HCT116 (cell line): ENCODE results near the gene ITM2C. TPM values are rescaled to one million over a fixed set of nuclear protein-coding genes. Genes with fewer than 3 reads are reported as not detected.

ENCODE experiments used
- ATAC-seq: fragments of 200-7000 bp; cut with Tn5 transposase; 2 replicates; pipeline ENCODE4 v1.9.1; 2020; ENCODE audit warnings: mild to moderate bottlenecking, moderate library complexity
- BruUV-seq: library from RNA; stranded (reverse); fragments of 400-500 nt; replicated peaks from 2 replicates; lab custom pipeline; 2021; lab: Mats Ljungman, UMichigan
- CTCF ChIA-PET: fragments of 300-600 bp; sonication (Branson Sonifier 250); formaldehyde crosslinking; loops from one replicate; lab custom pipeline; 2021; ENCODE audit warnings: antibody characterized with exemption; lab: Charles Lee
- POLR2A ChIA-PET: fragments of 300-600, 350-600 bp; sonication (Branson Sonifier 250); formaldehyde crosslinking; loops from one replicate; lab custom pipeline; 2021; ENCODE audit warnings: antibody characterized with exemption; lab: Charles Lee
- RAD21 ChIA-PET, 2 experiments: fragments of 300-600 bp; sonication (Branson Sonifier 250); formaldehyde crosslinking; loops; one replicate each; lab custom pipeline; 2023; ENCODE audit warnings: low total read pairs in 2 of 2; ENCODE audit not compliant: uncharacterized antibody in 2 of 2, unreplicated experiment in 2 of 2, low non-redundant PET in 1 of 2; lab: Charles Lee
- DNase-seq: peaks from one replicate; pipeline ENCODE4 v3.0.0-alpha.2; 2010; ENCODE audit warnings: low read depth, low spot score
- H2AFZ ChIP-seq: fragments of 200-600 bp; shearing (Covaris generic), sonication (generic); 2 replicates; pipeline ENCODE4 v1.6.1; 2017; ENCODE audit warnings: low read depth, mixed run types, mixed read lengths, antibody characterized with exemption, low read length; ENCODE audit not compliant: poor library complexity, severe bottlenecking
- H3K27ac ChIP-seq: 2 replicates; pipeline ENCODE4 v1.5.1; 2012; ENCODE audit warnings: low read depth, low read length
- H3K27me3 ChIP-seq: fragments of 200-600 bp; sonication (generic); 2 replicates; pipeline ENCODE4 v1.6.1; 2016; ENCODE audit warnings: mixed run types, low read length, mixed read lengths; ENCODE audit not compliant: insufficient read depth
- H3K36me3 ChIP-seq, 2 experiments: fragments of 200-500 bp in 1 of 2; fragments of 200-600 bp in 1 of 2; sonication (Bioruptor generic) in 1 of 2; sonication (generic) in 1 of 2; 2 replicates each; pipeline versions ENCODE4 v1.5.1 to v1.6.1; 2014 to 2016; ENCODE audit warnings: low read length in 2 of 2, inconsistent platforms in 1 of 2, mixed read lengths in 1 of 2, mixed run types in 1 of 2; ENCODE audit not compliant: insufficient read depth in 2 of 2, control insufficient read depth in 1 of 2
- H3K4me1 ChIP-seq, 2 experiments: fragments of 200-600 bp in 1 of 2; sonication (generic) in 1 of 2; 2 replicates each; pipeline versions ENCODE4 v1.5.1 to v1.6.1; 2012 to 2017; ENCODE audit warnings: low read length in 2 of 2, inconsistent platforms in 1 of 2, mild to moderate bottlenecking in 1 of 2, mixed read lengths in 1 of 2, mixed run types in 1 of 2, moderate library complexity in 1 of 2; ENCODE audit not compliant: insufficient read depth in 2 of 2, control insufficient read depth in 1 of 2
- H3K4me2 ChIP-seq: fragments of 200-600 bp; sonication (generic); 2 replicates; pipeline ENCODE4 v1.6.1; 2017; ENCODE audit warnings: mixed run types, low read length, mixed read lengths
- H3K4me3 ChIP-seq, 2 experiments: fragments of 200-600 bp in 1 of 2; sonication (generic) in 1 of 2; replicated peaks in 1 of 2; 2 replicates each; pipeline ENCODE4 v1.5.1; 2011 to 2016; ENCODE audit warnings: low read length in 2 of 2, control low read depth in 1 of 2, low read depth in 1 of 2, mild to moderate bottlenecking in 1 of 2, mixed read lengths in 1 of 2, mixed run types in 1 of 2
- H3K79me2 ChIP-seq: fragments of 200-600 bp; sonication (generic); 2 replicates; pipeline ENCODE4 v1.6.1; 2017; ENCODE audit warnings: mild to moderate bottlenecking, mixed run types, low read length, moderate library complexity, mixed read lengths; ENCODE audit not compliant: insufficient read depth
- H3K9ac ChIP-seq: fragments of 200-600 bp; sonication (generic); 2 replicates; pipeline ENCODE4 v1.6.1; 2016; ENCODE audit warnings: low read length, mixed read lengths
- H3K9me2 ChIP-seq: fragments of 200-600 bp; sonication (generic), shearing (Covaris generic); 2 replicates; pipeline ENCODE4 v1.6.1; 2017; ENCODE audit warnings: mixed run types, mild to moderate bottlenecking, moderate library complexity; ENCODE audit not compliant: insufficient read depth
- H3K9me3 ChIP-seq, 2 experiments: fragments of 200-500 bp in 1 of 2; fragments of 200-600 bp in 1 of 2; sonication (Bioruptor generic) in 1 of 2; sonication (generic) in 1 of 2; 2 replicates each; pipeline ENCODE4 v1.6.1; 2014 to 2017; ENCODE audit warnings: low read length in 2 of 2, mixed read lengths in 2 of 2, inconsistent platforms in 1 of 2, low read depth in 1 of 2, mild to moderate bottlenecking in 1 of 2, mixed run types in 1 of 2, moderate library complexity in 1 of 2; ENCODE audit not compliant: control insufficient read depth in 1 of 2, insufficient read depth in 1 of 2
- H4K20me1 ChIP-seq: fragments of 200-600 bp; sonication (generic), shearing (Covaris generic); 2 replicates; pipeline ENCODE4 v1.6.1; 2017; ENCODE audit warnings: mixed run types, mild to moderate bottlenecking, moderate library complexity; ENCODE audit not compliant: insufficient read depth
- CBX3 ChIP-seq: IDR thresholded peaks from 2 replicates; pipeline ENCODE4 v1.6.1; 2012; ENCODE audit warnings: low read depth
- CEBPB ChIP-seq: IDR thresholded peaks from 2 replicates; pipeline ENCODE4 v1.6.1; 2012; ENCODE audit warnings: low read depth
- EGR1 ChIP-seq: IDR thresholded peaks from 2 replicates; pipeline ENCODE4 v1.6.1; 2012; ENCODE audit warnings: low read depth
- ELF1 ChIP-seq: IDR thresholded peaks from 2 replicates; pipeline ENCODE4 v1.6.1; 2012; ENCODE audit warnings: low read depth, borderline replicate concordance
- EZH2 ChIP-seq: fragments of 200-600 bp; sonication (generic); IDR thresholded peaks from 2 replicates; pipeline ENCODE4 v1.6.1; 2017; ENCODE audit warnings: antibody characterized with exemption, mixed run types
- EZH2phosphoT487 ChIP-seq: fragments of 200-600 bp; IDR thresholded peaks from 2 replicates; pipeline ENCODE4 v1.6.1; 2018; ENCODE audit warnings: antibody characterized with exemption, borderline replicate concordance
- FOSL1 ChIP-seq: IDR thresholded peaks from 2 replicates; pipeline ENCODE4 v1.6.1; 2012; ENCODE audit warnings: low read depth
- JUND ChIP-seq: IDR thresholded peaks from 2 replicates; pipeline ENCODE4 v1.6.1; 2012
- POLR2A ChIP-seq: IDR thresholded peaks from 2 replicates; pipeline ENCODE4 v1.7.0; 2011; ENCODE audit warnings: borderline replicate concordance; ENCODE audit not compliant: insufficient read depth, insufficient read length; ENCODE audit errors: extremely low read depth
- POLR2AphosphoS5 ChIP-seq: IDR thresholded peaks from 2 replicates; pipeline ENCODE4 v1.6.1; 2011; ENCODE audit warnings: mild to moderate bottlenecking, low read depth, low read length, moderate library complexity
- RAD21 ChIP-seq: IDR thresholded peaks from 2 replicates; pipeline ENCODE4 v1.6.1; 2012; ENCODE audit warnings: low read depth, mild to moderate bottlenecking
- REST ChIP-seq: IDR thresholded peaks from 2 replicates; pipeline ENCODE4 v1.6.1; 2012; ENCODE audit warnings: low read depth
- SIN3A ChIP-seq: IDR thresholded peaks from 2 replicates; pipeline ENCODE4 v1.6.1; 2012; ENCODE audit warnings: low read depth
- SP1 ChIP-seq: IDR thresholded peaks from 2 replicates; pipeline ENCODE4 v1.6.1; 2012; ENCODE audit warnings: low read depth
- TCF7L2 ChIP-seq: IDR thresholded peaks from 2 replicates; pipeline ENCODE4 v1.7.0; 2011; ENCODE audit warnings: borderline replicate concordance, inconsistent platforms; ENCODE audit not compliant: insufficient read depth, insufficient read length; ENCODE audit errors: extremely low read depth
- ZFX ChIP-seq: fragments of 450-650 bp; IDR thresholded peaks from 2 replicates; pipeline ENCODE4 v1.6.1; 2017
- ZNF274 ChIP-seq: fragments of 200-500 bp; sonication (Bioruptor generic); IDR thresholded peaks from 2 replicates; pipeline ENCODE4 v1.6.1; 2014; ENCODE audit warnings: mild to moderate bottlenecking, low read depth, low read length, inconsistent platforms
- intact Hi-C: fragments of 100-400 bp; cut with micrococcal nuclease; formaldehyde crosslinking; loops from 2 replicates; pipeline ENCODE4 v1.10.0; 2022
- total RNA-seq: library from RNA; stranded (reverse); gene quantifications from one replicate; pipeline ENCODE4 v1.2.1, GENCODE V29; 2021; ENCODE audit not compliant: unreplicated experiment
- TF ChIP-seq, protein P1 (sequence below), 3 experiments: fragments of 200-600 bp in 1 of 3; sonication (generic) in 1 of 3; IDR thresholded peaks in 2 of 3; conservative IDR thresholded peaks in 1 of 3; 2 replicates each; pipeline ENCODE4 v1.5.1; 2012 to 2017; ENCODE audit warnings: low read depth in 2 of 3, low read length in 2 of 3, antibody characterized with exemption in 1 of 3, borderline replicate concordance in 1 of 3, control low read depth in 1 of 3, mild to moderate bottlenecking in 1 of 3, mixed read lengths in 1 of 3, mixed run types in 1 of 3, moderate library complexity in 1 of 3; ENCODE audit not compliant: insufficient read depth in 1 of 3

ITM2C gene
- total RNA-seq, 1 experiment from 2014 or later, result 117 TPM

- Histone ChIP-seq H2AFZ (no peak overlapping the region), H3K4me3 (no peak overlapping the region), H3K27ac (no peak overlapping the region), H3K79me2 (no peaks in the 10 kb centered on the region), H3K27me3 (no peaks in the 10 kb centered on the region), H3K9me3 (no peaks in the 10 kb centered on the region), H3K9ac (no peak overlapping the region), H3K36me3 (peaks cover 14 to 23% of the 10 kb centered on the region in 2 experiments; a peak in 3 of 4 replicates), H3K4me1 (no peaks in the 10 kb centered on the region), H3K9me2 (no peaks in the 10 kb centered on the region), H4K20me1 (no peaks in the 10 kb centered on the region), H3K4me2 (no peak overlapping the region)
- DNase-seq (no peak), ATAC-seq (no peak)
- intact Hi-C loops, result loop anchor here (10.0 kb wide), 1 partner anchor 812 kb away; no protein-coding TSS in a partner anchor
- POLR2A ChIA-PET, result no interaction called here
- no peak for TF ChIP-seq EGR1
- no peak for TF ChIP-seq EZH2
- TF ChIP-seq ZFX, result no peak
- BruUV-seq, result no TSS peak
- CTCF ChIA-PET, result interaction anchor here (1.0 kb wide), 1 partner anchor 8 kb away, joined by 5 read pairs; no protein-coding TSS in a partner anchor
- RAD21 ChIA-PET, result no interaction called here
These were observed 48.0 kb upstream of the ITM2C start for GRCh38 chr2:230816735-230817134.

DNA sequence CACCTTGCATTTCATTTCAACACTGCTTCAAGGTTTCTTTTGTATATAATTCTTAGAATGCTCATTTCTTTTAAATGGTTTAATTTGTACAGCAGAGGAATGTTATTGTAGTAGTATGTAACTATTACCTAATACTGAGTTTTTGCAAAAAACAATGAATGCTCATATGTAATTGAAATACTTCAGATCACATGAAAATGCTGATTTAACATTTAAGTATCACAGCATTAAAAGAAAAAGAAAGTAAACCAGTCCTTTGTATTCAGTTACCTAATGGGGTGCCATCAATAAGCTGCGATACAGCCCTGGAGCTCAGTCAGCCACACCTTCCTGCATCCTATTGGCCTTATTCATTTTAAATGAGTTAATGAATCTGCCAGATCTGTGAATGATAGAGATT is 45.3 kb upstream of the ITM2C start:
- Histone ChIP-seq H3K9me2 (no peaks in the 10 kb centered on the region), H3K4me2 (no peak overlapping the region), H4K20me1 (no peaks in the 10 kb centered on the region), H3K27ac (no peak overlapping the region), H3K9ac (no peak overlapping the region), H3K9me3 (no peaks in the 10 kb centered on the region), H3K27me3 (no peaks in the 10 kb centered on the region), H3K36me3 (peaks cover 14 to 17% of the 10 kb centered on the region in 2 experiments; a peak in 3 of 4 replicates), H2AFZ (no peak overlapping the region), H3K4me1 (no peaks in the 10 kb centered on the region), H3K4me3 (no peak overlapping the region), H3K79me2 (no peaks in the 10 kb centered on the region)
- ChIA-PET CTCF (interaction anchor here (1.7 kb wide), 1 partner anchor 10 kb away, joined by 4 read pairs; no protein-coding TSS in a partner anchor), POLR2A (no interaction called here), RAD21 (no interaction called here)
- ATAC-seq, result no peak
- no peak for TF ChIP-seq ZNF274
- TF ChIP-seq RAD21, result no peak
- TF ChIP-seq SP1, result no peak
- no peak for TF ChIP-seq FOSL1
- no peak for TF ChIP-seq EZH2
- no peak for TF ChIP-seq POLR2AphosphoS5
- TF ChIP-seq ELF1, result no peak
- no peak for TF ChIP-seq POLR2A
- no peak for TF ChIP-seq CBX3
- no peak for TF ChIP-seq JUND
- TF ChIP-seq ZFX, result no peak
- TF ChIP-seq, protein P1, sequence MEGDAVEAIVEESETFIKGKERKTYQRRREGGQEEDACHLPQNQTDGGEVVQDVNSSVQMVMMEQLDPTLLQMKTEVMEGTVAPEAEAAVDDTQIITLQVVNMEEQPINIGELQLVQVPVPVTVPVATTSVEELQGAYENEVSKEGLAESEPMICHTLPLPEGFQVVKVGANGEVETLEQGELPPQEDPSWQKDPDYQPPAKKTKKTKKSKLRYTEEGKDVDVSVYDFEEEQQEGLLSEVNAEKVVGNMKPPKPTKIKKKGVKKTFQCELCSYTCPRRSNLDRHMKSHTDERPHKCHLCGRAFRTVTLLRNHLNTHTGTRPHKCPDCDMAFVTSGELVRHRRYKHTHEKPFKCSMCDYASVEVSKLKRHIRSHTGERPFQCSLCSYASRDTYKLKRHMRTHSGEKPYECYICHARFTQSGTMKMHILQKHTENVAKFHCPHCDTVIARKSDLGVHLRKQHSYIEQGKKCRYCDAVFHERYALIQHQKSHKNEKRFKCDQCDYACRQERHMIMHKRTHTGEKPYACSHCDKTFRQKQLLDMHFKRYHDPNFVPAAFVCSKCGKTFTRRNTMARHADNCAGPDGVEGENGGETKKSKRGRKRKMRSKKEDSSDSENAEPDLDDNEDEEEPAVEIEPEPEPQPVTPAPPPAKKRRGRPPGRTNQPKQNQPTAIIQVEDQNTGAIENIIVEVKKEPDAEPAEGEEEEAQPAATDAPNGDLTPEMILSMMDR (IDR thresholded peaks at IDR 0.05 in 2 of 3, conservative IDR thresholded peaks at IDR 0.05 in 1 of 3; ENCODE audit: borderline replicate concordance in 1 of 3, insufficient read depth in 1 of 3, low read depth in 2 of 3, low read length in 2 of 3), result no peak
- TF ChIP-seq CEBPB, result no peak
- no peak for TF ChIP-seq EZH2phosphoT487
- TF ChIP-seq SIN3A, result no peak
- TF ChIP-seq TCF7L2, result no peak
- TF ChIP-seq REST, result no peak
- no peak for DNase-seq
- no TSS peak for BruUV-seq
- intact Hi-C loops, result loop anchor here (10.0 kb wide), 1 partner anchor 815 kb away; no protein-coding TSS in a partner anchor
